HS-5 (cell line): ENCODE results near the gene KRTAP10-7.
"Not testable (repeated sequence)": the region's sequence is repeated elsewhere in the genome, so short reads cannot be mapped to it uniquely, and the experiment has no call there.

Experiments used
- DNase-seq: peaks from one replicate; pipeline ENCODE4 v3.0.0-alpha.2; 2012; ENCODE audit warnings: low read depth

Gene KRTAP10-7, protein sequence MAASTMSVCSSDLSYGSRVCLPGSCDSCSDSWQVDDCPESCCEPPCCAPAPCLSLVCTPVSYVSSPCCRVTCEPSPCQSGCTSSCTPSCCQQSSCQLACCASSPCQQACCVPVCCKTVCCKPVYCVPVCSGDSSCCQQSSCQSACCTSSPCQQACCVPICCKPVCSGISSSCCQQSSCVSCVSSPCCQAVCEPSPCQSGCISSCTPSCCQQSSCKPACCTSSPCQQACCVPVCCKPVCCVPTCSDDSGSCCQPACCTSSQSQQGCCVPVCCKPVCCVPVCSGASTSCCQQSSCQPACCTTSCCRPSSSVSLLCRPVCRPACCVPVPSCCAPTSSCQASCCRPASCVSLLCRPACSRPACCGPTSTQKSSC

GRCh38 chr21:44600118-44600978 is at the start of gene KRTAP10-7:
TSS of gene KRTAP10-7 (plus strand) at chr21:44600597. CDS start at chr21:44600622, 25 bp downstream.
- not testable (repeated sequence) for DNase-seq

GRCh38 chr21:44550807-44551206 is 49.6 kb upstream of the KRTAP10-7 start:
- DNase-seq, result no peak

GRCh38 chr21:44551340-44551961 is 48.9 kb upstream of the KRTAP10-7 start, which contains the start of gene KRTAP10-2:
TSS of gene KRTAP10-2 (minus strand) at chr21:44551505. CDS start at chr21:44551458, 47 bp downstream.
- no peak for DNase-seq

- DNase-seq, result no peak
Measured at GRCh38 chr21:44552136-44552535, 48.3 kb upstream of the KRTAP10-7 start.

- DNase-seq, result no peak
Measured at GRCh38 chr21:44552681-44553080, 47.7 kb upstream of the KRTAP10-7 start.

DNA sequence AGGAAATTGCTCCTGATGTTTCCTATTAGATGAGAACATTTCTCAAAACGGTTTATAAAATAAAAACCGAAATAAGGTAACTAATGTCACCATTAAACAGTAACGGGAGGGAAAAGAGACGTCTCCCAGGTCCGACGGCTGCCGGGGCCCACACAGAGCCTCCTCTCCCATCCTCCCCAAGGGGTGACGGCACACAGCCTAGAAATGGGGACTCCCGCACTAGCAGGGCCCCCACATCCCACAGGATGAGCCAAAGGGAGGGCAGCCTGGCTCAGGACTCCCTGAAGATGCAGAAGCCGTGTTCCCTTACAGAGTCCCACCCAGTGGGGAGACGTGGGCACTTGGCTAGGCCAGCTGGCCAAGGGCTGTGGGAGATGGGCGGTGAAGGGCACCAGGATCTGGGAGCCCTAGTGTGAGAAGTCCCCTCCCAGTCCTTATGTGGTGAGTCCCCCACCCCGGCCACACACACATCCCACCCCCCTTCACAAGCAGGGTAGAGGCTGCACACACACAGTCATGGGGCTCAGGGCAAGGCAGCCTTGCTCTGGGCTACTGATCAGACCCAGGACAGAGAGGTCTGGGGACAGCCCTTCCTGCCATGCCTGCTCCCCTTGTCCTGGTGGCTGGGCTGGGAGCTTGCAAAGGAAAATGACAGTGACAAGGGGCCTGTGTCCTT is 45.1 kb upstream of the KRTAP10-7 start:
- no peak for DNase-seq

- DNase-seq, result no peak
Measured at GRCh38 chr21:44556879-44557278, 43.5 kb upstream of the KRTAP10-7 start.

DNA sequence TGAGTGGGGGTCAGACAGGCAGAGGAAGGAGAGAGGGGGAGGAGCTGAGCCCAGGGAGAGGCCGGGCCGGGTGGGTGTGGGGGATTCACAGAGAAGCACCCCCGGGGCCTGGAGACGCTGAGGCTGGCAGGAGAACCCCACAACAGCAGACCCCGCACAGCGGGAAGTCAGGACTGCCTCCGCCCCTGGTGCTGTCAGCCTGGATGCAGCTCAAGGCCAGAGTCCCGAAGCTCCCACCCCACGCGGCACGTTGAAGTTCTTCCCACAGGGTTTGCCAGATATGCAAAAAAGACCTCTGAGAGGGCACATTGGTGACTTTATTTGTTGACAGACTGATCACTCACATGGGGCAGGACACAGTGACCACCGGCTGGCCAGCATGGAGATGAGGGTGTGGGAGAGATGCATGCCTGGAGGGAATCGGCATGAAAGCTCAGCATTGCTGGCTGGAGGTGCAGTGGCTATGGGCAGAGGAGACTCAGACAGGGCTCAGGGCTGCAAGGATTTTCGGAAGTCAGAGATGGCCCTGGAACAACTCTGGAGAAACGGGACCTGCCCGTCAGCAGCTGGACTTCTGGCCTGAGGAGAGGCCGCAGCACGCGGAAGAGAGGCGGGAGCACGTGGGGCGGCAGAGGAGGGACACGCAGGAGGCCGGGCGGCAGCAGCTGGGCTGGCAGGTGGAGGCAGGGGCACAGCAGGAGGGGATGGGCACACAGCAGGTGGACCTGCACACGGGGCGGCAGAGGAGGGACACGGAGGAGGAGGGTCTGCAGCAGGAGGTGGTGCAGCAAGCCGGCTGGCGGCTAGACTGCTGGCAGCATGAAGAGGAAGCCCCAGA is 42.7 kb upstream of the KRTAP10-7 start:
- no peak for DNase-seq

GRCh38 chr21:44558329-44558675 is 42.1 kb upstream of the KRTAP10-7 start:
- not testable (repeated sequence) for DNase-seq

- no peak for DNase-seq
Measured at GRCh38 chr21:44558695-44559094, 41.7 kb upstream of the KRTAP10-7 start, which contains the start of gene KRTAP10-3. TSS of gene KRTAP10-3 (minus strand) at chr21:44558795. CDS start at chr21:44558715, 80 bp downstream.

GRCh38 chr21:44564099-44564498 is 36.3 kb upstream of the KRTAP10-7 start:
- no peak for DNase-seq

- no peak for DNase-seq
Measured at GRCh38 chr21:44564886-44565598, 35.4 kb upstream of the KRTAP10-7 start.

- DNase-seq, result no peak
Measured at GRCh38 chr21:44566403-44566802, 34.0 kb upstream of the KRTAP10-7 start.

DNA sequence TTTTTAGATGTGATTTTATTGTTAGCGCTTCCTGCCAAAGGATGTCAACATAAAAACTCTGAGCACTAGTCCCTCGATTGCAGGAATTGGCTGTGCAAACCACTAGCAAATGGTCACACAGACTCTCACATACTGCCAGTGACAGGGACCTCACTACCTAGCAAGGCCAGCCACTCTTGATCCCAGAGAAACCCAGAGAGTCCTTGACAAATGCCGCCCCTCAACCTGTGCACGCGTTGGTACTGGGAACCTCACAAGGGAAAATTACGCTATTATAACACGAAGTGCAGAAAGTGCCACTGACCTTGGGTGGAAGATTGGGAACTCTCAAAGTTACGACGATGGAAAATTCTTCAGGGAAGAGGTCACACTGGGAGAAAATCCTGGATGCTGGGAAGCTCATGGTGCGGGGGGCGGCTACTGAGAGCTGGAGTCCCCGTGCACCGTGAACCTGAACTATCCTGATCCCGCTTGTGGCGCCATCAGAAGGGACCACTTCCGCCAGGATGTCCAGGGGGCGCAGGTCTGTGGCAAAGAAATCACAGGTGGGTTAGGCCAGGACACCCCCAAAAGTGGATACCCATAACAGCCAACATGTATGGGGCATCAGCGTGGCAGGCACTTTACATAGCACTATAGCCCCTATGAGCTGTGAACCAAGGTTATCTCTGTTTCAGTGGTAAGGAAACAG is 32.8 kb upstream of the KRTAP10-7 start:
- DNase-seq, result no peak

GRCh38 chr21:44568261-44568660 is 32.1 kb upstream of the KRTAP10-7 start:
- DNase-seq, result no peak

GRCh38 chr21:44568667-44569556 is 31.5 kb upstream of the KRTAP10-7 start:
- DNase-seq, result no peak

DNA sequence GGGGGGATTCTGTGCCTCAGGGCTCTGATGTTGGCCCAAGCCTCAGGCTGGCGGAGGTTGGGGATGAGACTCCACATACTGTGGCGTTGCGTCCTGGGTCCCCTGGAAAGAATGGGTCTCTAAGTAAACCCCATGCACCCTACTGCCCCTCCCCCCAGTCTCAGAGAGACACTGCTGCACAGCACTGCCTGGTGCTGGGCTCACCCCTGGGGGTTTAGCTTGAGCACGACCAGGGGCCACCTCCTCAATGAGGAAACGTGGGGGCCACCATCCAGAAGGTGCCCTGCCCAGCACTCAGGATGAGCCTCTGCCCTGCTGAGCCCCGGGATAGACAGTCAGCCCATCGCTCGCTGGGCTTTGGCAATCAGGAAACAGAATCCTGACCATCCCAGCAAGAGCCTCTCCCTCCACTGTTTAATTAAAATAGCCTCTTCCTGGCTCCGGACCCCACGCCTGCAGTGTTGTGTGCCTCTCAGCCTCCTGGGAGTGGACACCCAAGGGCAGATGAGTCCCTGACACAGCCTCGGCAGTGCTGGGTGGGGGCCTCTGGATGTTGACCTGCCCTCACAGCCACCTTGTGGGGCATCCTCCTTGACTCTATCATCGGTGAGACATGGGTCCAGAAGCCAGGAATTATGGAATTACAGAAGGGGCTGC is 30.4 kb upstream of the KRTAP10-7 start:
- no peak for DNase-seq

GRCh38 chr21:44571296-44571695 is 29.1 kb upstream of the KRTAP10-7 start:
- no peak for DNase-seq
